PC-9 (cell line): ENCODE measurements around the gene DBN1. TPM values are rescaled to one million over a fixed set of nuclear protein-coding genes. Genes with fewer than 3 reads are reported as not detected.

ENCODE experiments used
- BruUV-seq: library from RNA; stranded (reverse); fragments of 400-500 nt; replicated peaks from 2 replicates; lab custom pipeline; 2021; lab: Mats Ljungman, UMichigan
- CTCF ChIA-PET: fragments of 300-600 bp; sonication (Branson Sonifier 250); formaldehyde crosslinking; loops from one replicate; lab custom pipeline; 2022; ENCODE audit warnings: antibody characterized with exemption; lab: Charles Lee
- POLR2A ChIA-PET: fragments of 300-600 bp; sonication (Branson Sonifier 250); formaldehyde crosslinking; loops from one replicate; lab custom pipeline; 2022; ENCODE audit warnings: antibody characterized with exemption; ENCODE audit not compliant: unreplicated experiment; lab: Charles Lee
- DNase-seq, 2 experiments: peaks; one replicate each; pipeline versions ENCODE4 v3.0.0 to v3.0.0-alpha.2; 2015 to 2022; ENCODE audit warnings: mixed read lengths in 1 of 2
- H2AFZ ChIP-seq: fragments of 200-600 bp; sonication (generic); 2 replicates; pipeline ENCODE4 v1.8.1; 2017; ENCODE audit warnings: antibody characterized with exemption
- H3F3A ChIP-seq: fragments of 200-600 bp; sonication (generic); 2 replicates; pipeline ENCODE4 v1.8.1; 2017; ENCODE audit warnings: antibody characterized with exemption, mild to moderate bottlenecking, low read depth; ENCODE audit not compliant: insufficient read depth
- H3K27ac ChIP-seq: fragments of 200-600 bp; sonication (generic); 2 replicates; pipeline ENCODE4 v1.6.1; 2016; ENCODE audit warnings: mixed run types
- H3K27me3 ChIP-seq: fragments of 200-600 bp; sonication (generic); 2 replicates; pipeline ENCODE4 v1.6.1; 2016; ENCODE audit warnings: low read depth, mixed run types; ENCODE audit not compliant: insufficient read depth
- H3K36me3 ChIP-seq: fragments of 200-600 bp; sonication (generic); 2 replicates; pipeline ENCODE4 v1.6.1; 2016; ENCODE audit warnings: low read depth, mixed run types
- H3K4me1 ChIP-seq: fragments of 200-600 bp; sonication (generic); replicated peaks from 2 replicates; pipeline ENCODE4 v1.6.1; 2016; ENCODE audit warnings: mixed run types; ENCODE audit not compliant: insufficient read depth
- H3K4me2 ChIP-seq: fragments of 200-600 bp; sonication (generic); 2 replicates; pipeline ENCODE4 v1.6.1; 2017; ENCODE audit warnings: mixed run types
- H3K4me3 ChIP-seq: fragments of 200-600 bp; sonication (generic); 2 replicates; pipeline ENCODE4 v1.6.1; 2016; ENCODE audit warnings: mixed run types
- H3K79me2 ChIP-seq: fragments of 200-600 bp; sonication (generic); 2 replicates; pipeline ENCODE4 v1.6.1; 2017; ENCODE audit warnings: low read depth, mixed run types
- H3K9me2 ChIP-seq: fragments of 200-600 bp; sonication (generic); 2 replicates; pipeline ENCODE4 v1.8.1; 2017; ENCODE audit warnings: mild to moderate bottlenecking; ENCODE audit not compliant: insufficient read depth
- H3K9me3 ChIP-seq: fragments of 200-600 bp; sonication (generic); 2 replicates; pipeline ENCODE4 v1.8.1; 2016; ENCODE audit warnings: low read depth; ENCODE audit not compliant: insufficient read depth
- H4K20me1 ChIP-seq: fragments of 200-600 bp; sonication (generic); 2 replicates; pipeline ENCODE4 v1.8.1; 2017; ENCODE audit not compliant: insufficient read depth
- CTCF ChIP-seq: fragments of 200-600 bp; sonication (generic); conservative IDR thresholded peaks from 2 replicates; pipeline ENCODE4 v1.6.1; 2017; ENCODE audit warnings: mixed run types, antibody characterized with exemption, mild to moderate bottlenecking, moderate library complexity
- EZH2 ChIP-seq: fragments of 200-600 bp; sonication (generic); IDR thresholded peaks from 2 replicates; pipeline ENCODE4 v1.8.0; 2017; ENCODE audit warnings: antibody characterized with exemption, low read depth
- intact Hi-C: fragments of 100-400 bp; cut with micrococcal nuclease; formaldehyde crosslinking; loops from one replicate; pipeline ENCODE4 v1.10.0; 2022; ENCODE audit not compliant: unreplicated experiment
- total RNA-seq: library from RNA; stranded (reverse); gene quantifications from 2 replicates; pipeline ENCODE4 v1.2.3, GENCODE V29; 2021

Gene DBN1
- total RNA-seq, 1 experiment from 2014 or later, result 144 TPM

GRCh38 chr5:177440211-177440989 is 33.0 kb downstream of the DBN1 start:
- H3K9me2 ChIP-seq, result no peaks in the 10 kb centered on the region
- ChIA-PET POLR2A (no interaction called here), CTCF (no interaction called here)
- no peak overlapping the region for H2AFZ ChIP-seq
- no peaks in the 10 kb centered on the region for H3K9me3 ChIP-seq
- no peak overlapping the region for H3K27ac ChIP-seq
- no peaks in the 10 kb centered on the region for H3K4me1 ChIP-seq
- DNase-seq, result peak in 1 of 2 experiments; percentile 30
- H3K79me2 ChIP-seq, result peaks cover 8% of the 10 kb centered on the region
- BruUV-seq, result no TSS peak
- no peak overlapping the region for H3K4me2 ChIP-seq
- no peak for TF ChIP-seq CTCF
- no peak for TF ChIP-seq EZH2
- intact Hi-C loops, result no loop called here
- H3K4me3 ChIP-seq, result no peak overlapping the region
- peaks cover 14% of the 10 kb centered on the region for H4K20me1 ChIP-seq
- H3K27me3 ChIP-seq, result no peaks in the 10 kb centered on the region
- H3F3A ChIP-seq, result peaks cover 61% of the 10 kb centered on the region
- no peaks in the 10 kb centered on the region; the same call in 1 of the 2 replicates for H3K36me3 ChIP-seq

GRCh38 chr5:177439518-177440053 is 33.8 kb downstream of the DBN1 start:
- no peak overlapping the region for H3K4me3 ChIP-seq
- no peak overlapping the region for H2AFZ ChIP-seq
- H4K20me1 ChIP-seq, result peaks cover 12% of the 10 kb centered on the region
- no peaks in the 10 kb centered on the region for H3K4me1 ChIP-seq
- no peaks in the 10 kb centered on the region for H3K27me3 ChIP-seq
- BruUV-seq, result no TSS peak
- no peaks in the 10 kb centered on the region; the same call in 1 of the 2 replicates for H3K36me3 ChIP-seq
- peaks cover 60% of the 10 kb centered on the region for H3F3A ChIP-seq
- H3K4me2 ChIP-seq, result no peak overlapping the region
- H3K27ac ChIP-seq, result no peak overlapping the region
- peak in 1 of 2 experiments; percentile 19 for DNase-seq
- H3K79me2 ChIP-seq, result no peaks in the 10 kb centered on the region
- no peaks in the 10 kb centered on the region for H3K9me2 ChIP-seq
- intact Hi-C loops, result no loop called here
- H3K9me3 ChIP-seq, result no peaks in the 10 kb centered on the region
- POLR2A ChIA-PET, result no interaction called here
- TF ChIP-seq CTCF (no peak), EZH2 (no peak)
- CTCF ChIA-PET, result no interaction called here

GRCh38 chr5:177438468-177438867 is 35.0 kb downstream of the DBN1 start:
- Histone ChIP-seq H2AFZ (no peak overlapping the region), H3K27me3 (no peaks in the 10 kb centered on the region), H3K36me3 (no peaks in the 10 kb centered on the region; the same call in 1 of the 2 replicates), H3K9me2 (no peaks in the 10 kb centered on the region), H3K4me3 (no peak overlapping the region), H3K27ac (no peak overlapping the region), H3K4me2 (no peak overlapping the region), H3K4me1 (no peaks in the 10 kb centered on the region), H3K79me2 (no peaks in the 10 kb centered on the region), H4K20me1 (peaks cover under 1% of the 10 kb centered on the region; the same call in 1 of the 2 replicates), H3K9me3 (no peaks in the 10 kb centered on the region), H3F3A (peaks cover 51% of the 10 kb centered on the region)
- ChIA-PET CTCF (interaction anchor here (0.8 kb wide), 1 partner anchor 247 kb away, joined by 3 read pairs; no protein-coding TSS in a partner anchor), POLR2A (no interaction called here)
- intact Hi-C loops, result no loop called here
- no peak for DNase-seq
- BruUV-seq, result no TSS peak
- TF ChIP-seq CTCF (no peak), EZH2 (no peak)
